ENCODE data around the gene EPB41L2.

- TF ChIP-seq CTCF (IDR thresholded peaks at IDR 0.05 in 2 of 3, conservative IDR thresholded peaks at IDR 0.05 in 1 of 3; ENCODE audit: borderline replicate concordance in 1 of 3, insufficient read depth in 1 of 3, low read depth in 2 of 3, low read length in 2 of 3) (no peak), ZBTB33 (IDR thresholded peaks at IDR 0.05; ENCODE audit: extremely low read depth, insufficient replicate concordance, low read length) (no peak), POLR2A (IDR thresholded peaks at IDR 0.05; ENCODE audit: borderline replicate concordance, extremely low read depth, insufficient read depth, insufficient read length) (no peak), YY1 (IDR thresholded peaks at IDR 0.05; ENCODE audit: extremely low read depth, insufficient replicate concordance, low read depth, low read length) (no peak), POLR2AphosphoS5 (IDR thresholded peaks at IDR 0.05; ENCODE audit: low read depth, low read length) (no peak), SRF (IDR thresholded peaks at IDR 0.05; ENCODE audit: low read depth) (no peak), ZNF274 (IDR thresholded peaks at IDR 0.05; ENCODE audit: low read depth, low read length) (no peak)
Observed at GRCh38 chr6:130934848-130935585, 128.0 kb downstream of the EPB41L2 start.
